Hepatocyte (in vitro differentiated cells): ENCODE data around the gene PROC. TPM values are rescaled to one million over a fixed set of nuclear protein-coding genes. Genes with fewer than 3 reads are reported as not detected.
A peak's percentile ranks its signal among the peaks of the same experiment; 100 is the strongest.

Experiments
- DNase-seq: peaks from one replicate; pipeline ENCODE4 v3.0.0-alpha.2; 2016; ENCODE audit warnings: low spot score
- H2AFZ ChIP-seq: fragments of 200-600 bp; sonication (generic); 2 replicates; pipeline ENCODE4 v1.6.0; 2016; ENCODE audit warnings: antibody characterized with exemption, mild to moderate bottlenecking
- H3K27ac ChIP-seq: fragments of 200-600 bp; sonication (generic); 2 replicates; pipeline ENCODE4 v1.5.1; 2016; ENCODE audit warnings: mild to moderate bottlenecking
- H3K27me3 ChIP-seq: fragments of 200-600 bp; sonication (generic); 2 replicates; pipeline ENCODE4 v1.6.1; 2016
- H3K36me3 ChIP-seq: fragments of 200-600 bp; sonication (generic); replicated peaks from 2 replicates; pipeline ENCODE4 v1.5.1; 2016; ENCODE audit warnings: low read depth; ENCODE audit not compliant: insufficient read depth
- H3K4me1 ChIP-seq: fragments of 200-600 bp; sonication (generic); 2 replicates; pipeline ENCODE4 v1.5.1; 2016; ENCODE audit warnings: mild to moderate bottlenecking, moderate library complexity; ENCODE audit not compliant: insufficient read depth
- H3K4me2 ChIP-seq: fragments of 200-600 bp; sonication (generic); 2 replicates; pipeline ENCODE4 v1.6.0; 2016
- H3K4me3 ChIP-seq: fragments of 200-600 bp; sonication (generic); 2 replicates; pipeline ENCODE4 v1.5.1; 2016; ENCODE audit warnings: mild to moderate bottlenecking
- H3K79me2 ChIP-seq: fragments of 200-600 bp; sonication (generic); 2 replicates; pipeline ENCODE4 v1.6.0; 2017; ENCODE audit warnings: mild to moderate bottlenecking
- H3K9me2 ChIP-seq: fragments of 200-600 bp; sonication (generic); replicated peaks from 2 replicates; pipeline ENCODE4 v1.6.0; 2017; ENCODE audit warnings: mild to moderate bottlenecking; ENCODE audit not compliant: insufficient read depth
- H3K9me3 ChIP-seq: fragments of 200-600 bp; sonication (generic); 2 replicates; pipeline ENCODE4 v1.5.1; 2016; ENCODE audit warnings: low read depth, mild to moderate bottlenecking
- H4K20me1 ChIP-seq: fragments of 200-600 bp; sonication (generic); 2 replicates; pipeline ENCODE4 v1.6.0; 2016; ENCODE audit warnings: mild to moderate bottlenecking; ENCODE audit not compliant: insufficient read depth, poor library complexity, severe bottlenecking
- EZH2 ChIP-seq: fragments of 200-600 bp; sonication (generic); IDR thresholded peaks from 2 replicates; pipeline ENCODE4 v1.6.1; 2016; ENCODE audit warnings: antibody characterized with exemption, mild to moderate bottlenecking, borderline replicate concordance
- EZH2phosphoT487 ChIP-seq: fragments of 200-600 bp; sonication (generic); IDR thresholded peaks from one replicate; pipeline ENCODE4 v1.6.1; 2018; ENCODE audit warnings: antibody characterized with exemption, mild to moderate bottlenecking, low read depth, moderate library complexity; ENCODE audit not compliant: unreplicated experiment, severe bottlenecking
- WGBS: methylation state at CpG from one replicate; pipeline ENCODE4 v1.1.6; 2016; ENCODE audit warnings: low lambda C conversion rate; ENCODE audit errors: missing lambda C conversion rate; 5-methylcytosine and 5-hydroxymethylcytosine counted together
- polyA plus RNA-seq: library from polyadenylated mRNA; unstranded; fragments of >200 nt; fragmentation: Nextera tagmentation; extraction: Ambion mirVana; gene quantifications from 2 replicates; pipeline ENCODE4 v1.2.1, GENCODE V29; 2016
- total RNA-seq: library from RNA; depleted of rRNA; stranded (reverse); fragments of >200 nt; gene quantifications from 2 replicates; pipeline ENCODE4 v1.2.3, GENCODE V29; 2014
- TF ChIP-seq, protein P1 (sequence below): fragments of 200-600 bp; sonication (generic); IDR thresholded peaks from 2 replicates; pipeline ENCODE4 v1.5.1; 2016; ENCODE audit warnings: antibody characterized with exemption, mild to moderate bottlenecking; ENCODE audit not compliant: poor library complexity

Gene PROC
- total and polyA plus RNA-seq, 2 experiments from 2014 or later = 42.6 to 70.2 TPM

DNA sequence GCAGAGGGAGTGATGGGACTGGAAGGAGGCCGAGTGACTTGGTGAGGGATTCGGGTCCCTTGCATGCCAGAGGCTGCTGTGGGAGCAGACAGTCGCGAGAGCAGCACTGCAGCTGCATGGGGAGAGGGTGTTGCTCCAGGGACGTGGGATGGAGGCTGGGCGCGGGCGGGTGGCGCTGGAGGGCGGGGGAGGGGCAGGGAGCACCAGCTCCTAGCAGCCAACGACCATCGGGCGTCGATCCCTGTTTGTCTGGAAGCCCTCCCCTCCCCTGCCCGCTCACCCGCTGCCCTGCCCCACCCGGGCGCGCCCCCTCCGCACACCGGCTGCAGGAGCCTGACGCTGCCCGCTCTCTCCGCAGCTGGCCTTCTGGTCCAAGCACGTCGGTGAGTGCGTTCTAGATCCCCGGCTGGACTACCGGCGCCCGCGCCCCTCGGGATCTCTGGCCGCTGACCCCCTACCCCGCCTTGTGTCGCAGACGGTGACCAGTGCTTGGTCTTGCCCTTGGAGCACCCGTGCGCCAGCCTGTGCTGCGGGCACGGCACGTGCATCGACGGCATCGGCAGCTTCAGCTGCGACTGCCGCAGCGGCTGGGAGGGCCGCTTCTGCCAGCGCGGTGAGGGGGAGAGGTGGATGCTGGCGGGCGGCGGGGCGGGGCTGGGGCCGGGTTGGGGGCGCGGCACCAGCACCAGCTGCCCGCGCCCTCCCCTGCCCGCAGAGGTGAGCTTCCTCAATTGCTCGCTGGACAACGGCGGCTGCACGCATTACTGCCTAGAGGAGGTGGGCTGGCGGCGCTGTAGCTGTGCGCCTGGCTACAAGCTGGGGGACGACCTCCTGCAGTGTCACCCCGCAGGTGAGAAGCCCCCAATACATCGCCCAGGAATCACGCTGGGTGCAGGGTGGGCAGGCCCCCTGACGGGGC, 4.6 kb downstream of the PROC start:
- Histone ChIP-seq H3K9me2 (no peaks in the 10 kb centered on the region), H3K9me3 (no peaks in the 10 kb centered on the region), H3K4me1 (no peaks in the 10 kb centered on the region), H3K36me3 (no peaks in the 10 kb centered on the region), H3K4me2 (peak overlapping the region; percentile 99), H3K27ac (peak overlapping the region; percentile 68), H3K4me3 (peak overlapping the region; percentile 4), H3K79me2 (peaks cover 4% of the 10 kb centered on the region), H4K20me1 (no peaks in the 10 kb centered on the region), H2AFZ (peak overlapping the region; percentile 87), H3K27me3 (no peaks in the 10 kb centered on the region)
- TF ChIP-seq EZH2 (peak; percentile 46), EZH2phosphoT487 (peak; percentile 32)
- TF ChIP-seq, protein P1, sequence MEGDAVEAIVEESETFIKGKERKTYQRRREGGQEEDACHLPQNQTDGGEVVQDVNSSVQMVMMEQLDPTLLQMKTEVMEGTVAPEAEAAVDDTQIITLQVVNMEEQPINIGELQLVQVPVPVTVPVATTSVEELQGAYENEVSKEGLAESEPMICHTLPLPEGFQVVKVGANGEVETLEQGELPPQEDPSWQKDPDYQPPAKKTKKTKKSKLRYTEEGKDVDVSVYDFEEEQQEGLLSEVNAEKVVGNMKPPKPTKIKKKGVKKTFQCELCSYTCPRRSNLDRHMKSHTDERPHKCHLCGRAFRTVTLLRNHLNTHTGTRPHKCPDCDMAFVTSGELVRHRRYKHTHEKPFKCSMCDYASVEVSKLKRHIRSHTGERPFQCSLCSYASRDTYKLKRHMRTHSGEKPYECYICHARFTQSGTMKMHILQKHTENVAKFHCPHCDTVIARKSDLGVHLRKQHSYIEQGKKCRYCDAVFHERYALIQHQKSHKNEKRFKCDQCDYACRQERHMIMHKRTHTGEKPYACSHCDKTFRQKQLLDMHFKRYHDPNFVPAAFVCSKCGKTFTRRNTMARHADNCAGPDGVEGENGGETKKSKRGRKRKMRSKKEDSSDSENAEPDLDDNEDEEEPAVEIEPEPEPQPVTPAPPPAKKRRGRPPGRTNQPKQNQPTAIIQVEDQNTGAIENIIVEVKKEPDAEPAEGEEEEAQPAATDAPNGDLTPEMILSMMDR = no peak
- peak; percentile 76 for DNase-seq
- 4% methylated on average over 41 of the region's 73 CpGs for WGBS

DNA sequence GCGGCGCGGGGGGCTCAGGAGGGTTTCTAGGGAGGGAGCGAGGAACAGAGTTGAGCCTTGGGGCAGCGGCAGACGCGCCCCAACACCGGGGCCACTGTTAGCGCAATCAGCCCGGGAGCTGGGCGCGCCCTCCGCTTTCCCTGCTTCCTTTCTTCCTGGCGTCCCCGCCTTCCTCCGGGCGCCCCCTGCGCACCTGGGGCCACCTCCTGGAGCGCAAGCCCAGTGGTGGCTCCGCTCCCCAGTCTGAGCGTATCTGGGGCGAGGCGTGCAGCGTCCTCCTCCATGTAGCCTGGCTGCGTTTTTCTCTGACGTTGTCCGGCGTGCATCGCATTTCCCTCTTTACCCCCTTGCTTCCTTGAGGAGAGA, 5.2 kb downstream of the PROC start:
- Histone ChIP-seq H3K4me1 (no peaks in the 10 kb centered on the region), H3K27ac (peak overlapping the region; percentile 68), H3K9me2 (no peaks in the 10 kb centered on the region), H3K9me3 (no peaks in the 10 kb centered on the region), H3K27me3 (no peaks in the 10 kb centered on the region), H3K36me3 (no peaks in the 10 kb centered on the region), H2AFZ (peak overlapping the region; percentile 87), H4K20me1 (no peaks in the 10 kb centered on the region), H3K79me2 (peaks cover 4% of the 10 kb centered on the region), H3K4me3 (peak overlapping the region; percentile 4), H3K4me2 (peak overlapping the region; percentile 99)
- WGBS = 4% methylated on average over 14 of the region's 29 CpGs
- peak; percentile 70 for DNase-seq
- TF ChIP-seq EZH2phosphoT487 (no peak), EZH2 (no peak)
- TF ChIP-seq, protein P1 = no peak

DNA sequence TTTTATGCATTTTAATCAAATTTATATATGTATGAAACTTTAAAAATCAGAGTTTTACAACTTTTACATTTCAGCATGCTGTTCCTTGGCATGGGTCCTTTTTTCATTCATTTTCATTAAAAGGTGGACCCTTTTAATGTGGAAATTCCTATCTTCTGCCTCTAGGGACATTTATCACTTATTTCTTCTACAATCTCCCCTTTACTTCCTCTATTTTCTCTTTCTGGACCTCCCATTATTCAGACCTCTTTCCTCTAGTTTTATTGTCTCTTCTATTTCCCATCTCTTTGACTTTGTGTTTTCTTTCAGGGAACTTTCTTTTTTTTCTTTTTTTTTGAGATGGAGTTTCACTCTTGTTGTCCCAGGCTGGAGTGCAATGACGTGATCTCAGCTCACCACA, 5.7 kb downstream of the PROC start:
- H2AFZ ChIP-seq = peak overlapping the region; percentile 87
- H3K36me3 ChIP-seq = no peaks in the 10 kb centered on the region
- no peaks in the 10 kb centered on the region for H3K4me1 ChIP-seq
- H3K9me2 ChIP-seq = no peaks in the 10 kb centered on the region
- DNase-seq = no peak
- H3K4me3 ChIP-seq = peak overlapping the region; percentile 4
- H3K9me3 ChIP-seq = no peaks in the 10 kb centered on the region
- no peaks in the 10 kb centered on the region for H3K27me3 ChIP-seq
- H3K4me2 ChIP-seq = peak overlapping the region; percentile 99
- H3K79me2 ChIP-seq = peaks cover 4% of the 10 kb centered on the region
- TF ChIP-seq, protein P1 = no peak
- TF ChIP-seq EZH2phosphoT487 (no peak), EZH2 (no peak)
- H3K27ac ChIP-seq = peak overlapping the region; percentile 68
- no peaks in the 10 kb centered on the region for H4K20me1 ChIP-seq
- WGBS = 80% methylated on average over 1 of the region's 1 CpG
